Naive B cell (primary cell): ENCODE results near the gene ST6GALNAC3. TPM values are rescaled to one million over a fixed set of nuclear protein-coding genes. Genes with fewer than 3 reads are reported as not detected.

Source experiments
- ATAC-seq, 2 donors: fragments of 150-1000 bp; cut with Tn5 transposase; 2 replicates each; pipeline ENCODE4 v1.10.0; 2021; ENCODE audit warnings: low read depth in 2 of 2, mild to moderate bottlenecking in 2 of 2, moderate library complexity in 2 of 2
- DNase-seq: peaks from one replicate; pipeline ENCODE4 v3.0.0; 2022
- H3K27ac Mint-ChIP-seq, 6 donors: one replicate each; pipeline ENCODE4 v1.8.0; 2020 to 2022; ENCODE audit warnings: mild to moderate bottlenecking in 6 of 6, mixed read lengths in 6 of 6, moderate library complexity in 5 of 6, inconsistent platforms in 2 of 6
- H3K27me3 Mint-ChIP-seq, 3 donors: one replicate each; pipeline ENCODE4 v1.8.0; 2021 to 2022; ENCODE audit warnings: mixed read lengths in 3 of 3, mild to moderate bottlenecking in 1 of 3
- H3K36me3 Mint-ChIP-seq, 2 donors: one replicate each; pipeline ENCODE4 v1.8.0; 2020 to 2022; ENCODE audit warnings: mixed read lengths in 2 of 2, inconsistent platforms in 1 of 2, mild to moderate bottlenecking in 1 of 2
- H3K4me1 Mint-ChIP-seq, 3 donors: one replicate each; pipeline ENCODE4 v1.8.0; 2020 to 2022; ENCODE audit warnings: mixed read lengths in 3 of 3, inconsistent platforms in 1 of 3, mild to moderate bottlenecking in 1 of 3, moderate library complexity in 1 of 3
- H3K4me3 Mint-ChIP-seq, 8 donors: one replicate each; pipeline ENCODE4 v1.8.0; 2020 to 2022; ENCODE audit warnings: mild to moderate bottlenecking in 8 of 8, mixed read lengths in 8 of 8, moderate library complexity in 8 of 8, inconsistent platforms in 2 of 8
- H3K9me3 Mint-ChIP-seq, 7 donors: one replicate each; pipeline ENCODE4 v1.8.0; 2020 to 2022; ENCODE audit warnings: mixed read lengths in 7 of 7, mild to moderate bottlenecking in 5 of 7, inconsistent platforms in 2 of 7, moderate library complexity in 1 of 7
- polyA plus RNA-seq, 6 donors: library from polyadenylated mRNA; unstranded; fragments of 300-500 nt; fragmentation: Illumina TruSeq; gene quantifications; one replicate each; pipeline ENCODE4 v1.2.3, GENCODE V29; 2021; ENCODE audit warnings: low read depth in 6 of 6

Gene ST6GALNAC3
- polyA plus RNA-seq, 6 donors from 2014 or later: 3.8 to 12.9 (median 10.5) TPM

- Mint-ChIP-seq H3K27ac (no peak overlapping the region), H3K4me3 (no peak overlapping the region), H3K27me3 (no peaks in the 10 kb centered on the region), H3K9me3 (peaks cover 0 to 15% (median 3%) of the 10 kb centered on the region in 7 donors), H3K36me3 (no peaks in the 10 kb centered on the region), H3K4me1 (no peaks in the 10 kb centered on the region)
- no peak for ATAC-seq
- DNase-seq: no peak
Observed at GRCh38 chr1:76395059-76395458, 320.5 kb downstream of the ST6GALNAC3 start.

- H3K4me3 Mint-ChIP-seq: no peak overlapping the region
- no peak overlapping the region for H3K27ac Mint-ChIP-seq
- peaks cover 0 to 28% (median 13%) of the 10 kb centered on the region in 7 donors for H3K9me3 Mint-ChIP-seq
- H3K36me3 Mint-ChIP-seq: peaks cover 5 to 7% of the 10 kb centered on the region in 2 donors
- H3K27me3 Mint-ChIP-seq: no peaks in the 10 kb centered on the region
- ATAC-seq (no peak), DNase-seq (no peak)
- no peaks in the 10 kb centered on the region for H3K4me1 Mint-ChIP-seq
Observed at GRCh38 chr1:76402128-76402527, 327.6 kb downstream of the ST6GALNAC3 start.

GRCh38 chr1:76408303-76408702 is 333.8 kb downstream of the ST6GALNAC3 start:
- Mint-ChIP-seq H3K36me3 (peaks cover 7 to 10% of the 10 kb centered on the region in 2 donors), H3K27me3 (no peaks in the 10 kb centered on the region), H3K27ac (no peak overlapping the region), H3K4me3 (no peak overlapping the region), H3K9me3 (no peaks in the 10 kb centered on the region), H3K4me1 (no peaks in the 10 kb centered on the region)
- DNase-seq: no peak
- no peak for ATAC-seq

GRCh38 chr1:76410499-76410898 is 336.0 kb downstream of the ST6GALNAC3 start:
- H3K36me3 Mint-ChIP-seq: peaks cover 7 to 11% of the 10 kb centered on the region in 2 donors
- no peaks in the 10 kb centered on the region for H3K9me3 Mint-ChIP-seq
- no peak overlapping the region for H3K27ac Mint-ChIP-seq
- DNase-seq (no peak), ATAC-seq (no peak)
- no peaks in the 10 kb centered on the region for H3K27me3 Mint-ChIP-seq
- H3K4me1 Mint-ChIP-seq: no peaks in the 10 kb centered on the region
- no peak overlapping the region for H3K4me3 Mint-ChIP-seq

GRCh38 chr1:76418531-76418930 is 344.0 kb downstream of the ST6GALNAC3 start:
- Mint-ChIP-seq H3K27ac (peak overlapping the region in 1 of 6 donors; percentile 51), H3K27me3 (no peaks in the 10 kb centered on the region), H3K4me1 (peaks cover 0 to 6% (median 0%) of the 10 kb centered on the region in 3 donors), H3K9me3 (no peaks in the 10 kb centered on the region), H3K4me3 (no peak overlapping the region), H3K36me3 (no peaks in the 10 kb centered on the region)
- DNase-seq (no peak), ATAC-seq (no peak)

GRCh38 chr1:76419603-76420002 is 345.1 kb downstream of the ST6GALNAC3 start:
- peaks cover 0 to 2% (median 0%) of the 10 kb centered on the region in 7 donors for H3K9me3 Mint-ChIP-seq
- ATAC-seq (no peak), DNase-seq (no peak)
- peaks cover 0 to 6% (median 0%) of the 10 kb centered on the region in 3 donors for H3K4me1 Mint-ChIP-seq
- peaks cover 0 to under 1% of the 10 kb centered on the region in 2 donors for H3K36me3 Mint-ChIP-seq
- no peak overlapping the region for H3K27ac Mint-ChIP-seq
- no peak overlapping the region for H3K4me3 Mint-ChIP-seq
- no peaks in the 10 kb centered on the region for H3K27me3 Mint-ChIP-seq

GRCh38 chr1:76425201-76426145 is 350.9 kb downstream of the ST6GALNAC3 start:
- Mint-ChIP-seq H3K27ac (peak overlapping the region in 3 of 6 donors; percentile 67 to 87 (median 70)), H3K4me3 (peak overlapping the region in 2 of 8 donors; percentile 3 to 11), H3K36me3 (peaks cover 5 to 7% of the 10 kb centered on the region in 2 donors), H3K4me1 (peaks cover 0 to 4% (median 0%) of the 10 kb centered on the region in 3 donors), H3K9me3 (peaks cover 0 to 7% (median 4%) of the 10 kb centered on the region in 7 donors), H3K27me3 (no peaks in the 10 kb centered on the region)
- no peak for DNase-seq
- ATAC-seq: peak; percentile 67 to 91

- no peak overlapping the region for H3K4me3 Mint-ChIP-seq
- peaks cover 5 to 7% of the 10 kb centered on the region in 2 donors for H3K36me3 Mint-ChIP-seq
- no peaks in the 10 kb centered on the region for H3K27me3 Mint-ChIP-seq
- H3K27ac Mint-ChIP-seq: no peak overlapping the region
- no peak for ATAC-seq
- no peak for DNase-seq
- H3K9me3 Mint-ChIP-seq: peaks cover 0 to 7% (median 4%) of the 10 kb centered on the region in 7 donors
- peaks cover 0 to 4% (median 0%) of the 10 kb centered on the region in 3 donors for H3K4me1 Mint-ChIP-seq
Observed at GRCh38 chr1:76426606-76427005, 352.1 kb downstream of the ST6GALNAC3 start.

GRCh38 chr1:76428028-76428427 is 353.5 kb downstream of the ST6GALNAC3 start:
- peaks cover 0 to 7% (median 4%) of the 10 kb centered on the region in 7 donors for H3K9me3 Mint-ChIP-seq
- peaks cover 7 to 9% of the 10 kb centered on the region in 2 donors for H3K36me3 Mint-ChIP-seq
- no peak overlapping the region for H3K4me3 Mint-ChIP-seq
- ATAC-seq: no peak
- H3K27ac Mint-ChIP-seq: no peak overlapping the region
- peaks cover 0 to 4% (median 0%) of the 10 kb centered on the region in 3 donors for H3K4me1 Mint-ChIP-seq
- no peak for DNase-seq
- H3K27me3 Mint-ChIP-seq: no peaks in the 10 kb centered on the region

GRCh38 chr1:76430531-76430930 is 356.0 kb downstream of the ST6GALNAC3 start:
- no peak overlapping the region for H3K4me3 Mint-ChIP-seq
- peaks cover 6 to 7% of the 10 kb centered on the region in 2 donors for H3K36me3 Mint-ChIP-seq
- no peaks in the 10 kb centered on the region for H3K27me3 Mint-ChIP-seq
- DNase-seq: no peak
- H3K9me3 Mint-ChIP-seq: peaks cover 0 to 4% (median 0%) of the 10 kb centered on the region in 7 donors
- peak overlapping the region in 1 of 6 donors; percentile 35 for H3K27ac Mint-ChIP-seq
- ATAC-seq: no peak
- peaks cover 0 to 4% (median 0%) of the 10 kb centered on the region in 3 donors for H3K4me1 Mint-ChIP-seq

- Mint-ChIP-seq H3K36me3 (peaks cover 3 to 8% of the 10 kb centered on the region in 2 donors), H3K4me3 (no peak overlapping the region), H3K27me3 (no peaks in the 10 kb centered on the region), H3K9me3 (peaks cover 0 to under 1% (median 0%) of the 10 kb centered on the region in 7 donors), H3K27ac (no peak overlapping the region), H3K4me1 (peaks cover 0 to 2% (median 0%) of the 10 kb centered on the region in 3 donors)
- ATAC-seq: no peak
- no peak for DNase-seq
Observed at GRCh38 chr1:76433526-76433925, 359.0 kb downstream of the ST6GALNAC3 start.

GRCh38 chr1:76443217-76443616 is 368.7 kb downstream of the ST6GALNAC3 start:
- DNase-seq (no peak), ATAC-seq (no peak)
- Mint-ChIP-seq H3K27ac (no peak overlapping the region), H3K27me3 (no peaks in the 10 kb centered on the region), H3K36me3 (peaks cover 22 to 30% of the 10 kb centered on the region in 2 donors), H3K4me3 (no peak overlapping the region), H3K4me1 (peaks cover 0 to 4% (median 0%) of the 10 kb centered on the region in 3 donors), H3K9me3 (peaks cover 2 to 16% (median 10%) of the 10 kb centered on the region in 7 donors)

GRCh38 chr1:76444773-76445172 is 370.2 kb downstream of the ST6GALNAC3 start:
- no peaks in the 10 kb centered on the region for H3K27me3 Mint-ChIP-seq
- H3K4me3 Mint-ChIP-seq: no peak overlapping the region
- H3K27ac Mint-ChIP-seq: no peak overlapping the region
- H3K9me3 Mint-ChIP-seq: peaks cover 6 to 30% (median 16%) of the 10 kb centered on the region in 7 donors
- DNase-seq (no peak), ATAC-seq (no peak)
- peaks cover 21 to 30% of the 10 kb centered on the region in 2 donors for H3K36me3 Mint-ChIP-seq
- H3K4me1 Mint-ChIP-seq: no peaks in the 10 kb centered on the region

- no peak overlapping the region for H3K4me3 Mint-ChIP-seq
- no peaks in the 10 kb centered on the region for H3K27me3 Mint-ChIP-seq
- no peak overlapping the region for H3K27ac Mint-ChIP-seq
- DNase-seq: no peak
- no peak for ATAC-seq
- H3K4me1 Mint-ChIP-seq: peaks cover 0 to 7% (median 2%) of the 10 kb centered on the region in 3 donors
- peaks cover 59 to 67% of the 10 kb centered on the region in 2 donors for H3K36me3 Mint-ChIP-seq
- H3K9me3 Mint-ChIP-seq: peaks cover 22 to 85% (median 66%) of the 10 kb centered on the region in 7 donors
Observed at GRCh38 chr1:76450229-76450628, 375.7 kb downstream of the ST6GALNAC3 start.
